HFFc6 (cell line): ENCODE results near the gene FCN1. TPM values are rescaled to one million over a fixed set of nuclear protein-coding genes. Genes with fewer than 3 reads are reported as not detected.

Experiments
- DNase-seq: peaks from one replicate; pipeline ENCODE4 v3.0.0-alpha.2; 2018
- H3K27ac Mint-ChIP-seq: 2 replicates; pipeline ENCODE4 v1.8.0; 2020; ENCODE audit warnings: mild to moderate bottlenecking, mixed read lengths
- H3K27me3 Mint-ChIP-seq: 2 replicates; pipeline ENCODE4 v1.8.0; 2021; ENCODE audit warnings: mild to moderate bottlenecking, moderate library complexity, mixed read lengths; ENCODE audit not compliant: insufficient read depth
- H3K36me3 Mint-ChIP-seq: 2 replicates; pipeline ENCODE4 v1.8.0; 2021; ENCODE audit warnings: low read depth, mixed read lengths
- H3K4me1 Mint-ChIP-seq: 2 replicates; pipeline ENCODE4 v1.8.0; 2020; ENCODE audit warnings: low read depth, mixed read lengths
- H3K4me3 Mint-ChIP-seq: 2 replicates; pipeline ENCODE4 v1.8.0; 2020; ENCODE audit warnings: mild to moderate bottlenecking, moderate library complexity, mixed read lengths
- H3K9me3 Mint-ChIP-seq: 2 replicates; pipeline ENCODE4 v1.8.0; 2020; ENCODE audit warnings: mild to moderate bottlenecking, mixed read lengths
- total RNA-seq, 6 experiments: library from RNA; stranded (reverse); fragmentation: NEBNext Ultra II Directional; extraction: Animal tissue kit (Norgen Biotek cat#: 25700); gene quantifications; 2 replicates in 1 of 6; 3 replicates in 5 of 6; pipeline ENCODE4 v1.2.3, GENCODE V29; 2021
- TF ChIP-seq, protein P1 (sequence below): fragments of 200-600 bp; sonication (generic); IDR thresholded peaks from 2 replicates; pipeline ENCODE4 v1.5.0; 2021; ENCODE audit warnings: antibody characterized with exemption, mild to moderate bottlenecking

FCN1 gene
- total RNA-seq, 6 experiments from 2014 or later, result not detected

DNA sequence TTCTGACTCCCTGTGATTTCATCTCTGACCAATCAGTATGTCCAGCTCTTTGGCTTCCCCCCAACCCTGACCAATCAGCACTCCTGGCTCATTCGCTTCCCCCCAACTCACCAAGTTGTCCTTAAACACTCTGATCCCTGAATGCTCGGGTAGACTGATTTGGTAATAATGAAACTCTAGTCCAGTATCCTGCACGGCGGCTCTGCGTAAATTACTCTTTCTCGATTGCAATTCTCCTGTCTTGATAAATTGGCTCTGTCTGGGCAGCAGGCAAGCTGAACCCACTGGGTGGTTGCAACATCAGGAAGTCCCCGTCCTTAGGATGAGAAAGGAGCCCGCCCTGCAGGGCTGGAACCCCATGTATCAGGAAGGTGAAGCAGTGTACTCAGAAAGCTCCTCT, 26.7 kb downstream of the FCN1 start:
- Mint-ChIP-seq H3K27me3 (peaks cover 28% of the 10 kb centered on the region), H3K27ac (no peak overlapping the region), H3K36me3 (no peaks in the 10 kb centered on the region), H3K9me3 (no peaks in the 10 kb centered on the region), H3K4me1 (peaks cover 11% of the 10 kb centered on the region), H3K4me3 (no peak overlapping the region)
- TF ChIP-seq, protein P1, sequence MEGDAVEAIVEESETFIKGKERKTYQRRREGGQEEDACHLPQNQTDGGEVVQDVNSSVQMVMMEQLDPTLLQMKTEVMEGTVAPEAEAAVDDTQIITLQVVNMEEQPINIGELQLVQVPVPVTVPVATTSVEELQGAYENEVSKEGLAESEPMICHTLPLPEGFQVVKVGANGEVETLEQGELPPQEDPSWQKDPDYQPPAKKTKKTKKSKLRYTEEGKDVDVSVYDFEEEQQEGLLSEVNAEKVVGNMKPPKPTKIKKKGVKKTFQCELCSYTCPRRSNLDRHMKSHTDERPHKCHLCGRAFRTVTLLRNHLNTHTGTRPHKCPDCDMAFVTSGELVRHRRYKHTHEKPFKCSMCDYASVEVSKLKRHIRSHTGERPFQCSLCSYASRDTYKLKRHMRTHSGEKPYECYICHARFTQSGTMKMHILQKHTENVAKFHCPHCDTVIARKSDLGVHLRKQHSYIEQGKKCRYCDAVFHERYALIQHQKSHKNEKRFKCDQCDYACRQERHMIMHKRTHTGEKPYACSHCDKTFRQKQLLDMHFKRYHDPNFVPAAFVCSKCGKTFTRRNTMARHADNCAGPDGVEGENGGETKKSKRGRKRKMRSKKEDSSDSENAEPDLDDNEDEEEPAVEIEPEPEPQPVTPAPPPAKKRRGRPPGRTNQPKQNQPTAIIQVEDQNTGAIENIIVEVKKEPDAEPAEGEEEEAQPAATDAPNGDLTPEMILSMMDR, result no peak
- no peak for DNase-seq

GRCh38 chr9:134890155-134890495, 27.6 kb downstream of the FCN1 start:
- Mint-ChIP-seq H3K4me3 (no peak overlapping the region), H3K36me3 (no peaks in the 10 kb centered on the region), H3K27ac (no peak overlapping the region), H3K4me1 (peaks cover 2% of the 10 kb centered on the region), H3K27me3 (peaks cover 28% of the 10 kb centered on the region), H3K9me3 (no peaks in the 10 kb centered on the region)
- DNase-seq, result no peak
- TF ChIP-seq, protein P1, result no peak

DNA sequence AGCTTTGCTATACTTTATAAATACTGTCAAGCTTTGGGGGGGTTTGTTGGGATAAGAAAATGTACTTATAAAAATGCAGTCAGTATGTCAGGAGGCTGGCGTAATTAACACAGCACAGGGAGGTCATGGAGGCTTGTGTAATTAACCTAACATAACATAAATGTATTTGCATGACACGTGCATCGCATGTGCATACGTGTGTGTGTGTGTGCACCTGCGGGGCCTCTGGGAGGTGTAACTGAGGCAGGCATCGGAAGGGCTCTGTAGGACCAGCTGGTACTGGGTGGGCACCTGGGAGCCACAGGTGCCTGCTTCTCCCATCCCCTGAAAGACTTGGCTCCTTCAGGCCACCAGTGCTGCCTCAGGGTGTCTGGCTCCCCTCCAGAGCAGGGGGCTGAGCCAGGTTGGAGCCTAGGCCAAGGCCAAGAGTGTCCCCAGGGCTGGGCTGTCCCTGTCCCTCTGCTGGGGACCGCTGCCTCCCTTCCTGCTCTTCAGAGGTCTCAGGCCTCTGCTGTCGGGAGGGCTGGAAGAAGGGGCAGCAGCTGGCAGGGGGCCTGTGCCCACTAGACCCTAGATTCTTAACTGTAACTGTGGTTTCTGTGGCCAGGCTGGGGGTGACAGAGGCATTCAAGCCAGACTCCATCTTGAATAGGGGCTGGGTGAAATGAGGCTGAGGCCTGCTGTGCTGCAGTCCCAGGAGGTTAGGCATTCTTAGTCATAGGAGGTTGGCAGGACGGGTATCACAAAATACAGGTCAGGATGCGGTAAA, 28.1 kb downstream of the FCN1 start:
- peaks cover 28% of the 10 kb centered on the region for H3K27me3 Mint-ChIP-seq
- no peaks in the 10 kb centered on the region for H3K9me3 Mint-ChIP-seq
- no peak overlapping the region for H3K27ac Mint-ChIP-seq
- TF ChIP-seq, protein P1, result no peak
- no peaks in the 10 kb centered on the region for H3K4me1 Mint-ChIP-seq
- H3K36me3 Mint-ChIP-seq, result no peaks in the 10 kb centered on the region
- no peak for DNase-seq
- H3K4me3 Mint-ChIP-seq, result no peak overlapping the region

- H3K27ac Mint-ChIP-seq, result no peak overlapping the region
- TF ChIP-seq, protein P1, result no peak
- H3K9me3 Mint-ChIP-seq, result no peaks in the 10 kb centered on the region
- H3K4me1 Mint-ChIP-seq, result no peaks in the 10 kb centered on the region
- no peak for DNase-seq
- peaks cover 28% of the 10 kb centered on the region for H3K27me3 Mint-ChIP-seq
- H3K4me3 Mint-ChIP-seq, result no peak overlapping the region
- no peaks in the 10 kb centered on the region for H3K36me3 Mint-ChIP-seq
Measured at GRCh38 chr9:134888603-134889190, 29.0 kb downstream of the FCN1 start.

DNA sequence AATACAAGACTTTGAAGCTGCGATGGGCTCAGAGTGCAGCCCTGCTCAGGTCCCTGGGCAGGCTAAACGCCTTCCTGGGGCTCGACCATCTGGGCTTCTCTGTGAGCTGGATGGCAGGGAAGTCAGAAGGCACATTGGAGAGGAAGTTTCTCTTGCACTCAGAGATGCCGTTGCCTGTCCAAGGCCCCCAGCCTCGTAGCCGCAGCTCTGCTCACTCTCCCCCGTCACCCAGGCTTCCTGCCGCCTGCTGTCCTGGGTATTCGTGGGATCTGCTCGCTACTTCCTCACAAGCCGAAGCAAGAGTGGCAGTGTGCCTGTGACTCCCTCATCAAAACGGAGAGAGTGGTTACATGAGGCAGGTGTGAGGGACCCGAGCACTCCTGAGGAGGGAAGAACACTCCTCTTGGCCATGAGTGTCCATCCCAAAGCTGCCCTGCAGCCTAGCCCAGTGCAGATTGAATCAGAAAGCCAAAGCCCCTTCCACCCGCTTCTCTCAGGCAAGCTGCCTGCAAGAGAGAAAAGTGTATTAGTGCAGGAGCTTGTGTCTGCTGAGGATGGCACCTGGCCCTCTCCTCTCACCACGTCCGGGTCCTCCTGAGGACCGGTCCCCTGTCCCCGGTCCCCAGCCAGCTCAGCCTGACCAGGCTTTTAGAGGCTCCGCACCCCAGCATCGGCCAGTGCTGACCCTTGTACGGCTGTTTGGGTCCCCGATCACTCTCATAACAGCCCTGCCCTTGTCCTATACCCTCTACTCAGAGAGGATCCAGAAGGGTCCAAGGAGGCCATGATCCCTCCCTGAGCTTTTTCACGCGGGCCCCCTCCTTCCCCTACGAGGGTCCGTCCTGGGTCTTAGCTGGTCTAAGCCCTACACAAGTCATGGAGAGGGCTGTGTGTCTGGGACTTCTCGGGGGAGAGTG, 29.8 kb downstream of the FCN1 start:
- Mint-ChIP-seq H3K4me3 (no peak overlapping the region), H3K27me3 (peaks cover 28% of the 10 kb centered on the region), H3K36me3 (no peaks in the 10 kb centered on the region), H3K4me1 (no peaks in the 10 kb centered on the region), H3K9me3 (no peaks in the 10 kb centered on the region), H3K27ac (no peak overlapping the region)
- TF ChIP-seq, protein P1, result no peak
- no peak for DNase-seq
